A172 (cell line): ENCODE data around the gene DNAI2. TPM values are rescaled to one million over a fixed set of nuclear protein-coding genes. Genes with fewer than 3 reads are reported as not detected.
"Not testable (repeated sequence)": the region's sequence is repeated elsewhere in the genome, so short reads cannot be mapped to it uniquely, and the experiment has no call there.

Source experiments
- DNase-seq: peaks from one replicate; pipeline ENCODE4 v3.0.0-alpha.2; 2015; ENCODE audit warnings: low spot score
- total RNA-seq: library from RNA; depleted of rRNA; stranded (reverse); fragments of >200 nt; shearing (Covaris generic); gene quantifications from 2 replicates; pipeline ENCODE4 v1.2.3, GENCODE V29; 2014

The DNAI2 gene
- total RNA-seq, 1 experiment from 2014 or later = not detected

GRCh38 chr17:74274709-74275340 is 791 bp downstream of the DNAI2 start:
- DNase-seq = no peak

DNA sequence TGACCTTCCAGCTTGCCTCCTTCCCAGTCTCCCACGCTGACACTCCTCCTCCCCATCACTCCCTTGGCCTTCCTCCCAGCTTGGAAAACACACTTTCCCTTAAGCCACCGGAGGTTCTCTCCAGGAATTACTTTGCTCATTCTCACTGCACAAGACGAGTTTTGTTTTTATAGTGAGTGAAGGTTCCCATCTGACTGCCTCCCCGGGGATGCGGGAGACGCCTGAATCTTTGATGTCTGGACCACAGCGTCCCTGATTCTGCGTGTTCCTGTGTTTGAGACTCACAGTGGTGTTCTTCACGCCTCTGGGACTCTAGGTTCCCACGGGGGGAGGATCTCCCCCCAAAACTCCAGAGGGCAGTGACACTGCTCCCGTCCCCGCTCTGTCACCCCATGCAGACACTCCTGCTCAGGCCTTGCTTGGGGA is 2.0 kb downstream of the DNAI2 start:
- DNase-seq = no peak

DNA sequence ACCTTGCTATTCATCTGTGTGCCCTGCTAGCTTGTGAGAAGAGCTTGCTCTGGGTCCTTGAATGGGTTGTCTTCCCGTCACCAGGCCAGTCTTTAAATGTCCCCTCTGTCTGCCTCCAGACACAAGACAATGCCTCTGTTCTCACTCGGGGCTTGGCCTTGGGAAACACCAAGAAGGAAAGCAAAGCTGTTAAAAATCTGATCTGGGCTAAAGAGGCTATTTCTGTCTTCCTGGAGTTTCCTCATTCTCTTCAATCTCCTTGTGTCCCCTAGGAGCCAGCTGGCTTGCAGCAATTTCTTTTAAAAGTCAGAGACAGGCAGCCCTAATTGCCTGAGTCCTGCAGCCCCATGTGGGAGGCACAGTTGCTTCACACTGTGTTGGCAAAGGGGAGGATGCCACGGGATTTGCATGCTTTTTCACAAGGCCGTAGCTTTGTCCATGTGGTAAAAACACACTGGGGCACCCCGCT is 2.5 kb downstream of the DNAI2 start:
- no peak for DNase-seq

DNA sequence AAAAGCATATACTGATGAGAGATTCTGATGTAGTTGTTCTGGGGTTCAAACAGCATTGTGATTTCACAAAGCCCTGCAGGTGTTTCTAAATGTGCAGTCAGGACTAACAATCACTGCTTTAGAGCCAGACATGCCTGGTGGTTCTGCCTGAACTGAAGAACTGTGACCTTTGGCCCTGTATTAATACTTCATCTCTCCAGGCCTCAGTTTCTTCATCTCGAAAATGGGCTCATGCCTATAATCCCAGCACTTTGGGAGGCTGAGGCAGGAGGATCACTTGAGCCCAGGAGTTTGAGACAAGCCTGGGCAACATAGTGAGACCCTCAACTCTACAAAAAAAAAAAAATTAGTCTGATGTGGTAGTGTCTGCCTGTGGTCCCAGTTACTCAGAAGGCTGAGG is 3.9 kb downstream of the DNAI2 start:
- DNase-seq = no peak

- not testable (repeated sequence) for DNase-seq
These were observed 5.6 kb downstream of the DNAI2 start for GRCh38 chr17:74279617-74280016.

DNA sequence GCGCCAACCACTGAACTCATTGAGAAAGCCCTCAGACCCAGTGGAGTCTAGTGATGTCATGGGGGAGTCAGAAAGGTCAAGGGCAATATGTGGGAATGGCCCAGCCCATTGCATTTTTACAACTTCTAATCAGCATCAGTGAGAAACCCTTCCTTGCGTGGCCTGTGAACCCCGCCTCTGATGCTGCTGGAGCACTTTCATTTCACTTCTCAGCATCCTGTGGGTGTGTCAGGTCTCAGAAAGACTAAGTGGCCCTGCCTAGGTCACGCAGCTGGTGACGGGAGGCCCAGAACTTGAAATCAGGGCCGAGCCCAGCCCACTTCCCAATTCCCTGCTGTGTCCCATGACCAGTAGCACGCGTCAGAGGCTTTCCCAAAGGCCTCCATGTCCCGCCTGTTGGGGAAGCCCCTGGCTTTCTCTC is 6.1 kb downstream of the DNAI2 start:
- peak; percentile 23 for DNase-seq

DNA sequence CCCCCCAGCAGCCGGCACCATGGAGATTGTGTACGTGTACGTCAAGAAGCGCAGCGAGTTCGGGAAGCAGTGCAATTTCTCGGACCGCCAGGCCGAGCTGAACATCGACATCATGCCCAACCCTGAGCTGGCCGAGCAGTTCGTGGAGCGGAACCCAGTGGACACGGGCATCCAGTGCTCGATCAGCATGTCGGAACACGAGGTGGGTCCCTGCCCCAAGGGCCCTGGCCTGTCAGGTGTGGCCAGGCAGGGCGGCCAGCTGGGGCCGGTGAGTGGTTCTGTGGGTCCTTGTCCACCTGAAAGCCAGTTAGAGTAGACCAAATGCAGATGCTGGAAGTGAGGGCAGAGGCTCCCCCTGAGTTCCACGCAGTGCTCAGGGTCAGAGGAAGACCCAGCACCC is 7.8 kb downstream of the DNAI2 start:
- no peak for DNase-seq

DNA sequence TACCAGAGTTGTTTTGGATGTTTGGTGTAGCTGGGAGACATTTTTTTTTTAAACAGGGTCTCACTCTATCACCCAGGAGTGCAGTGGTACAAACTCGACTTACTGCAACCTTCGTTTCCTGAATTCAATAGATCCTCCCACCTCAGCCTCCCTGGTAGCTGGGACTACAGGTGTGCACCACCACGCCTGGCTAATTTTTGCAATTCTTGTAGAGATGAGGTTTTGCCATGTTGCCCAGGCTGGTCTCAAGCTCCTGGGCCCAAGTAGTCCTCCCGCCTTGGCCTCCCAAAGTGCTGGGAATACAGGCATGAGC is 8.2 kb downstream of the DNAI2 start:
- not testable (repeated sequence) for DNase-seq

- DNase-seq = peak; percentile 97
These were observed 8.7 kb downstream of the DNAI2 start for GRCh38 chr17:74282587-74283370.

DNA sequence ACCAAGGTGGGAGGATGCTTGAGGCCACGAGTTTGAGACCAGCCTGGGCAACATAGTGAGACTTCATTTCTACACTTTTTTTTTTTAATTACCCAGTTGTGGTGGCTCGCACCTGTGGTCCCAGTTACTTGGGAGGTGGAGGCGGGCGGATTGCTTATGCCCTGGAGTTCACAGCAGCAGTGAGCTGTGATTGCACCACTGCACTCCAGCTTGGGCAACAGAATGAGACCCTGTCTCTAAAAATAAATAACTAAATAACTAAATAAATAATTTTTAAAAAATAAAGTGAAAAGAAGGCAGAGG is 9.3 kb downstream of the DNAI2 start:
- DNase-seq = no peak

DNA sequence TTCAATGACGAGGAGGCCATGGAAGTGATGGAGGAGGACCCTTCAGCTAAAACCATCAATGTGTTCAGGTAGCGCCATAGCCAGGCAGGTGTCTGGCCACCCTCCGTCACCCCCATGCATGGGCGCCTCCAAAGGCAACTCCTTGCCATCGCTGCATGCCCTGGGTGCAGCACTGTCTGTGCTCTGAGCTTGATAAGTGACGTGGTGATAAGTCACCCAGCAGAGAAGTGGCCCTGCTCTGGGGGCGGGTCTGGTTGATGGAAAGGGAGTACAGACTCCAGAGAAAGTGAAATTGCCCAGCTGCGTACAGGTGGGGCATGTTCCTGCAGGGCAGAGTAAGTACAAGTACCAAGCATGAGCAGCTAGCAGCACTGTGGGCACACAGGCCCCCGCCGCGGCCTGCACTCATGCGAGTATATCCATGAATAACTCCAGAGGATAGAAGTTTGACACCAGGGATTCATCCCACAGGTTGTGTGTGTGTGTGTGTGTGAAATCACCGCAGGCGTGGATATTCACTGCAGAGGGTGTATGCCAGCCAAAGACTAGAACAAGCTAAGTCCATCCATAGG is 13.1 kb downstream of the DNAI2 start:
- no peak for DNase-seq

DNA sequence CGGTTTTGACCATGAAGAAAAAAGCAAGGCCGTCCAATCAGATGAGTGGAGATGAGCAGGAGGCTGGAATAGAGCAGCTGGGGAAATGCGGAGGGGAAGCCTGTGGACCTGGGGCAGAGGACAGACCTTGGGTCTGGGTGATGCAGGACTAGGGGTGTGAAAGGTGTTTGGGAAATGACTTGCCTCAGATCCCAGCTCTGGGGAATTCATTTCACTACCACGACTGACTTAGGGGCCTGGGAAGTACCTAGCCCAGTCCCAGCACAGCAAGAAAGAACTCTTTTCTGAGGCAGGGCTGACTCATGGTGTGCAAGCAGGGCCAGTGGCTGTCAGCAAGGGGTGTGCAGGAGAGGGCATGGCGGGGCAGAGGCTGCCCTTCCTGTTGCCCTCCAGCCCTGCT is 14.8 kb downstream of the DNAI2 start:
- peak; percentile 57 for DNase-seq

DNA sequence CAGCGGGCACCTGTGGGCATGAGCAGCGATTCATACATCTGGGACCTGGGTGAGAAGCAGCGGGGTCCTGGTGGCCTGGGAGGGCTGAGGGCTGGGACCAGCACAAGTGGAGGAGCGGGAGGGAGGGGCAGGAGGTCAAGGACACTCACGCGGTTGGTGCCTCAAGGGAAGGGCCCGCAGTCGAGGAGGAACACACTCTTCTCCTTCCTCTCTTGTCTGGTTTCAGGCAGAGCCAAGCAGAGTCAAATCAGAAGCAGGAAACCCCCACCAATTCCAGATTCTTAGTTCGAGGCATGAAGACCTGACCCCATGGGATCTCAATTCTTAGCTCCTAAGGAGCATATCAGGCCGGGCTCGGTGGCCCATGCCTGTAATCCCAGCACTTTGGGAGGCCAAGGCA is 15.7 kb downstream of the DNAI2 start:
- DNase-seq = no peak

GRCh38 chr17:74290340-74290739 is 16.3 kb downstream of the DNAI2 start:
- no peak for DNase-seq

- no peak for DNase-seq
These were observed 18.5 kb downstream of the DNAI2 start for GRCh38 chr17:74292495-74292894.

DNA sequence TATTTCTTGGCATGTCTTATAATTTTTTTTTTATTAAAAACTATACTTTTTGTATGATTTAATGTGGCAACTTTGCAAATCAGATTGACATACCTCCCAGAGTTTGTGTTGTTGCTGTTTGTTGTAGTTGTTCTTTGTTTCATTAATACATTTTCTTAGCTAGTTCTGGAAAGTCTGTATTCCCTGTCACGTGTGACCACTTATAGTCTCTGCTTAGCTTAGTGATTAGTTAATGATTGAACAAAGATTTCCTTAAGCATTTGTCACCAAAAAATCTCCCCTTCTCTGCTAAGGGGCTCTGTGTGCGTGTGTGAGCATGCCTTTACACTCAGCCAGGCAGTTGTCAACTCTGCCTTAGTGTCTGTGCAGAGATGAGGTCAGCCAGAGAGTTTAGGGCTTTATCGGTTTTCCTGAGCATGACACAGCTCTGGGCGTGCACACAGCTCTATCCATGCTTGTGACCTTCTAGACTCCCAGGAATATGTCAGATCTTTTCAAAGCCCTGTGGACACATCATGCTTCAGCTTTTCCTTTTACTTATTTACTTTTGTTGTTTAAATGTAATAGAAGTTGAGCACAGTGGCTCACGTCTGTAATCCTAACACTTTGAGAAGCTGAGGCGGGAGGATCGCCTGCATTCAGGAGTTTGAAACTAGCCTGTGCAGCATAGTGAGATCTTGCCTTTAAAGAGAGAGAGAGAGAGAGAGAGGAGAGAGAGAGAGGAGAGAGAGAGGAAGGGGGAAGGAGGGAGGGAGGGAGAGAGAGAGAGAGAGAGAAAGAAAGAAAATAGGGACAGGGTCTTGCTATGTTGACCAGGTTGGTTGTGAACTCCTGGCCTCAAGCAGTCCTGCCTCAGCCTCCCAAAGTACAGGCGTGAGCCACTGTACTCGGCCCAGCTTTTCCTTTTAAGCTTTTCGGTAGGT is 21.9 kb downstream of the DNAI2 start:
- peak; percentile 37 for DNase-seq

DNA sequence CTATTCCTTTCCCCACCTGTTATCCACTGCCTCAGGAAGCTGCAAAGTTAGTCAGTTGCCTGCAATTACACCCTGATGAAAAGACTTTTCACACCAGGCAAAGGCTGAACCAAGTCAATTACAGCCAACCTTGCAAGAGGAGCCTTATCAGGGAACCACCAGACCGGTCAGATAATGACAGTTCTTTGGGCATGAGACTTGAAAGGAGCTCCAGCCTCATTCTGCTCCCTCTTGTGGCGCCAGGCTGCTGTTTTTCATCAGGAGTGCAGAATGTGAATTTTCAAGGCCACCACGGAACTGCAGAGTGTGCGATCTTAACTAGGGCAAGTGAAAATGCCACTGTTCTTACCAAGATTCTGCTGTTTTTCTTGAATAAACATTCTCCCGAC is 22.5 kb downstream of the DNAI2 start:
- DNase-seq = peak; percentile 80

DNA sequence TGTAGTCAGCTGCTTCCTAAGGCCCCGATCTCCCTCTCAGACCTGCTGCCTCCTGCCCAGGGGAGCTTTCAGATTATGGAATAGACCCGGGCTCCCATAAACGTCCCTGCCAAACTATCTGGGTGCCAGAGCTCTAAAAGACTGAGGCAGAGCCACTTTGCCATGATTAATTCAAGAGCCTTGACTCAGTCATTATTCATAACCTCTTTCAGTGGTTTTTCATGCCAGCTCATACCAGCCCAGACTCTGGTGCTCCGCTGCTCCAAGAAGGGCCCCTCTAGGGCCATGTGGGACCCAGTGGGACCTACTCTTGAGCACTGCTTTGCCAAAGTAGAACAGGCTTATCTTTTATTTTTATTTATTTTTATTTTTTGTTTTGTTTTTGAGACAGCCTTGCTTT is 23.9 kb downstream of the DNAI2 start:
- peak; percentile 79 for DNase-seq

DNA sequence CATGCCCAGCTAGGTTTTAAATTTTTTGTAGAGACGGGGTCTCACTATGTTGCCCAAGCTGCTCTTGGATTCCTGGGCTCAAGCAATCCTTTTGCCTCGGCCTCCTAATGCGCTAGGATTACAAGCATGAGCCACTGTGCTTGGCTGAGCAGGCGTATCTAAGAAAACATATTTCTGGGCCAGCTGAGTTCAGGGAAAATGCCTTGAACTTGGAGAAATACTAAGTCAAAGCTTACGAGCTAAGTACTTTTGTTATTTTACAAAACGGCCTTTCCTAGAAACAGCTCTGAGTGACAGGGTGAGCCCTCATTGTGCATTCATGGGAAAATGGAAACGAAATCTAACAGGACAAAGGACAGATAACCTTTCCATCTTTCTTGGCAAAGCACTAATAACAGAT is 24.7 kb downstream of the DNAI2 start:
- DNase-seq = no peak

GRCh38 chr17:74299226-74300009 is 25.4 kb downstream of the DNAI2 start:
- DNase-seq = no peak

GRCh38 chr17:74303305-74303704 is 29.3 kb downstream of the DNAI2 start:
- no peak for DNase-seq
